HEK293T (cell line): ENCODE data around the gene NKAIN2.

Source experiments
- ARNT ChIP-seq: fragments of 450-650 bp; IDR thresholded peaks from 2 replicates; pipeline ENCODE4 v1.6.1; 2017; ENCODE audit warnings: mild to moderate bottlenecking
- BHLHE40 ChIP-seq: fragments of 450-650 bp; IDR thresholded peaks from 2 replicates; pipeline ENCODE4 v1.6.1; 2016; ENCODE audit warnings: mild to moderate bottlenecking, moderate library complexity, borderline replicate concordance
- CTBP1 ChIP-seq: fragments of 450-650 bp; IDR thresholded peaks from 2 replicates; pipeline ENCODE4 v1.6.1; 2016; ENCODE audit warnings: borderline replicate concordance
- FOXM1 ChIP-seq: fragments of 450-650 bp; IDR thresholded peaks from 2 replicates; pipeline ENCODE4 v1.6.1; 2017; ENCODE audit warnings: mild to moderate bottlenecking, borderline replicate concordance
- HDGF ChIP-seq: fragments of 450-650 bp; IDR thresholded peaks from 2 replicates; pipeline ENCODE4 v1.6.1; 2017; ENCODE audit warnings: antibody characterized with exemption, borderline replicate concordance
- LEF1 ChIP-seq: fragments of 450-650 bp; IDR thresholded peaks from 2 replicates; pipeline ENCODE4 v1.6.1; 2017; ENCODE audit warnings: mild to moderate bottlenecking, borderline replicate concordance
- NFRKB ChIP-seq: fragments of 450-650 bp; IDR thresholded peaks from 2 replicates; pipeline ENCODE4 v1.6.1; 2016; ENCODE audit warnings: mild to moderate bottlenecking, moderate library complexity
- SP1 ChIP-seq: fragments of 450-650 bp; IDR thresholded peaks from 2 replicates; pipeline ENCODE4 v1.6.1; 2017
- SUZ12 ChIP-seq: fragments of 450-650 bp; IDR thresholded peaks from 2 replicates; pipeline ENCODE4 v1.6.1; 2016; ENCODE audit warnings: mild to moderate bottlenecking
- TARDBP ChIP-seq: fragments of 450-650 bp; IDR thresholded peaks from 2 replicates; pipeline ENCODE4 v1.6.1; 2016
- ZNF384 ChIP-seq: fragments of 450-650 bp; IDR thresholded peaks from 2 replicates; pipeline ENCODE4 v1.6.1; 2016

- no peak for TF ChIP-seq NFRKB
- no peak for TF ChIP-seq BHLHE40
- no peak for TF ChIP-seq ARNT
- no peak for TF ChIP-seq LEF1
- TF ChIP-seq HDGF: no peak
- no peak for TF ChIP-seq CTBP1
- no peak for TF ChIP-seq TARDBP
- TF ChIP-seq SP1: no peak
- no peak for TF ChIP-seq FOXM1
- TF ChIP-seq ZNF384: no peak
- TF ChIP-seq SUZ12: no peak
These were observed 796.0 kb downstream of the NKAIN2 start for GRCh38 chr6:124599656-124600055.
